Measurements from ENCODE around the gene HSPA1L.

GRCh38 chr6:31861150-31861549 is 46.1 kb upstream of the HSPA1L start:
- TF ChIP-seq, protein P1, sequence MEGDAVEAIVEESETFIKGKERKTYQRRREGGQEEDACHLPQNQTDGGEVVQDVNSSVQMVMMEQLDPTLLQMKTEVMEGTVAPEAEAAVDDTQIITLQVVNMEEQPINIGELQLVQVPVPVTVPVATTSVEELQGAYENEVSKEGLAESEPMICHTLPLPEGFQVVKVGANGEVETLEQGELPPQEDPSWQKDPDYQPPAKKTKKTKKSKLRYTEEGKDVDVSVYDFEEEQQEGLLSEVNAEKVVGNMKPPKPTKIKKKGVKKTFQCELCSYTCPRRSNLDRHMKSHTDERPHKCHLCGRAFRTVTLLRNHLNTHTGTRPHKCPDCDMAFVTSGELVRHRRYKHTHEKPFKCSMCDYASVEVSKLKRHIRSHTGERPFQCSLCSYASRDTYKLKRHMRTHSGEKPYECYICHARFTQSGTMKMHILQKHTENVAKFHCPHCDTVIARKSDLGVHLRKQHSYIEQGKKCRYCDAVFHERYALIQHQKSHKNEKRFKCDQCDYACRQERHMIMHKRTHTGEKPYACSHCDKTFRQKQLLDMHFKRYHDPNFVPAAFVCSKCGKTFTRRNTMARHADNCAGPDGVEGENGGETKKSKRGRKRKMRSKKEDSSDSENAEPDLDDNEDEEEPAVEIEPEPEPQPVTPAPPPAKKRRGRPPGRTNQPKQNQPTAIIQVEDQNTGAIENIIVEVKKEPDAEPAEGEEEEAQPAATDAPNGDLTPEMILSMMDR (IDR thresholded peaks at IDR 0.05), result no peak
- no peak for TF ChIP-seq POLR2A (IDR thresholded peaks at IDR 0.05)
